ENCODE results near the gene FKBP1A.
A peak's percentile ranks its signal among the peaks of the same experiment; 100 is the strongest.

Gene FKBP1A

DNA sequence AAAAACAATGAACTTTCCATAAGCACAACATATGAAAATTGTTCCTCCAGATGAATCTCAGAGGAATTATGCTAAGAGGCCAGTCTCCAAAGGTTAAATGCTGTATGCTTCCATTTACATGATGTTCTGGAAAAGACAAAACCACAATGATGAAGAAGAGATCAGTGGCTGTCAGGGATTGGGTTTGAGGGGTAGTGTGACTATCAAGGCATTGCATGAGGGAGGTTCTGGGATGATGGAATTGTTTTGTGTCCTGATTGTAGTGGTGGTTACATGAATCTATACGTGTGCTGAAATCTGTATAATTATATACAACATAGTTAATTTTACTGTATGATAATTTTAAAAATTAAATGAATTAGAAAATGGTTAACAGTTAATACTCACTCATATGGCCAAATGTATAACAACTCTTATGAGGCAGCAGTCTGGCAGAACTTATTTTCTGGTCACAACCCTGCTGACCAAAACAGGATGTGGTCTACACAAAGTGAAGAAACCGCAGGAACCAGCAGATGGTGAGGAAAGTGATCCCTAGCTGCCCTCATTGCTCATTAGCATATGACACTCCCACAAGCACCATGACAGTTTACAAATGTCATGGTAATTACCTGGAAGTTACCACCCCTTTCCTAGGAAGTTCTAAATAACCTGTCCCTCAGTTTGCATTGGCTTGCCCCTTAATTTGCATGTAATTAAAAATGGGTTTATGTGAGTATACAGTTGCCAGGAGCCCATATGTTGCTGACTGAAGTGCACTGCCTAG, 41.9 kb upstream of the FKBP1A start:
- no peak overlapping the region for H3K9ac ChIP-seq (ENCODE audit: low read length)
- no peak overlapping the region for H3K23ac ChIP-seq (ENCODE audit: low read length)
- H3K4me1 ChIP-seq (ENCODE audit: control insufficient read depth in 1 of 2, insufficient read depth in 2 of 2, low read length in 2 of 2), result no peaks in the 10 kb centered on the region
- H3K18ac ChIP-seq (ENCODE audit: low read length), result no peak overlapping the region
- H4K91ac ChIP-seq (ENCODE audit: low read depth, low read length), result no peak overlapping the region
- no peak overlapping the region for H2AFZ ChIP-seq (ENCODE audit: insufficient read depth, low read length, poor library complexity)
- no peak overlapping the region for H2BK120ac ChIP-seq (ENCODE audit: insufficient read depth, low read length, poor library complexity)
- H4K12ac ChIP-seq (ENCODE audit: low read depth, low read length), result no peak overlapping the region
- peak; percentile 56 to 57 for DNase-seq
- no peaks in the 10 kb centered on the region for H3K79me2 ChIP-seq (ENCODE audit: control insufficient read depth, insufficient read depth, low read length, poor library complexity)
- H3K4me2 ChIP-seq (ENCODE audit: low read length), result no peak overlapping the region
- H3K27me3 ChIP-seq (ENCODE audit: insufficient read depth, low read length), result no peaks in the 10 kb centered on the region
- H3K27ac ChIP-seq (ENCODE audit: low read depth, low read length), result no peak overlapping the region
- H3K79me1 ChIP-seq (ENCODE audit: low read length), result no peaks in the 10 kb centered on the region
- no peaks in the 10 kb centered on the region for H3K36me3 ChIP-seq (ENCODE audit: control insufficient read depth in 1 of 2, insufficient read depth in 2 of 2, low read length in 2 of 2)
- no CpG with 5 or more reads among the region's 2 CpGs for WGBS (ENCODE audit: extremely low coverage, insufficient coverage, insufficient read length)
- H2BK5ac ChIP-seq (ENCODE audit: low read depth, low read length, poor library complexity), result no peak overlapping the region
- H3K14ac ChIP-seq (ENCODE audit: low read length), result no peak overlapping the region
- no peak overlapping the region for H3K4me3 ChIP-seq (ENCODE audit: low read depth, low read length)
- no peak overlapping the region for H2AK5ac ChIP-seq (ENCODE audit: low read length)
- H2BK12ac ChIP-seq (ENCODE audit: low read length), result no peak overlapping the region
- peaks cover 4% of the 10 kb centered on the region for H3K9me3 ChIP-seq (ENCODE audit: insufficient read depth, low read depth, low read length)
- no peak overlapping the region for H3K4ac ChIP-seq (ENCODE audit: low read depth, low read length)
- no peak overlapping the region for H4K8ac ChIP-seq (ENCODE audit: low read depth, low read length)

DNA sequence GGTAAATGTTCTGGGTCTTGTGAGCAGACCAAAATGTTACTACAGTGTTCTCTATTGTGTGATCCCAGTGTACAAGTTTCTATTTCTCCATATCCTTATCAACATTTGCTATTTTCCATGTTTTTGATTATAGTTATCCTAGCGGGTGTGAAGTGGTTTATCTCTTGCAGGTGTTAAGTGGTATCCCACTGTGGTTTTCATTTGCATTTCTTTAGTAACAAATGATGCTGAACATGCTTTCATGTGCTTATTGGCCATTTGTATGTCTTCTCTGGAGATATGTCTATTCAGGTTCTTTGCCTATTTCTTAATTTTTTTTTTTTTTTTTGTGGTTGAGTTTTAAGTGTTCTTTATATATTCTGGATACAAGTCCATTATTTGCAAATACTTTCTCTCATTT, 38.3 kb upstream of the FKBP1A start:
- Histone ChIP-seq H2BK12ac (ENCODE audit: low read length) (no peak overlapping the region), H3K9ac (ENCODE audit: low read length) (no peak overlapping the region), H4K91ac (ENCODE audit: low read depth, low read length) (no peak overlapping the region), H3K27ac (ENCODE audit: low read depth, low read length) (no peak overlapping the region), H3K4ac (ENCODE audit: low read depth, low read length) (no peak overlapping the region), H4K8ac (ENCODE audit: low read depth, low read length) (no peak overlapping the region), H3K14ac (ENCODE audit: low read length) (no peak overlapping the region), H3K23ac (ENCODE audit: low read length) (no peak overlapping the region), H3K79me2 (ENCODE audit: control insufficient read depth, insufficient read depth, low read length, poor library complexity) (no peaks in the 10 kb centered on the region), H3K79me1 (ENCODE audit: low read length) (no peaks in the 10 kb centered on the region), H2AK5ac (ENCODE audit: low read length) (no peak overlapping the region), H2BK5ac (ENCODE audit: low read depth, low read length, poor library complexity) (no peak overlapping the region), H3K4me1 (ENCODE audit: control insufficient read depth in 1 of 2, insufficient read depth in 2 of 2, low read length in 2 of 2) (no peaks in the 10 kb centered on the region), H3K36me3 (ENCODE audit: control insufficient read depth in 1 of 2, insufficient read depth in 2 of 2, low read length in 2 of 2) (no peaks in the 10 kb centered on the region), H3K9me3 (ENCODE audit: insufficient read depth, low read depth, low read length) (peaks cover 2% of the 10 kb centered on the region), H2BK120ac (ENCODE audit: insufficient read depth, low read length, poor library complexity) (no peak overlapping the region), H2AFZ (ENCODE audit: insufficient read depth, low read length, poor library complexity) (no peak overlapping the region), H3K4me2 (ENCODE audit: low read length) (no peak overlapping the region), H3K4me3 (ENCODE audit: low read depth, low read length) (no peak overlapping the region), H3K27me3 (ENCODE audit: insufficient read depth, low read length) (no peaks in the 10 kb centered on the region), H3K18ac (ENCODE audit: low read length) (no peak overlapping the region), H4K12ac (ENCODE audit: low read depth, low read length) (no peak overlapping the region)
- no peak for DNase-seq
- no CpG with 5 or more reads among the region's 1 CpG for WGBS (ENCODE audit: extremely low coverage, insufficient coverage, insufficient read length)

DNA sequence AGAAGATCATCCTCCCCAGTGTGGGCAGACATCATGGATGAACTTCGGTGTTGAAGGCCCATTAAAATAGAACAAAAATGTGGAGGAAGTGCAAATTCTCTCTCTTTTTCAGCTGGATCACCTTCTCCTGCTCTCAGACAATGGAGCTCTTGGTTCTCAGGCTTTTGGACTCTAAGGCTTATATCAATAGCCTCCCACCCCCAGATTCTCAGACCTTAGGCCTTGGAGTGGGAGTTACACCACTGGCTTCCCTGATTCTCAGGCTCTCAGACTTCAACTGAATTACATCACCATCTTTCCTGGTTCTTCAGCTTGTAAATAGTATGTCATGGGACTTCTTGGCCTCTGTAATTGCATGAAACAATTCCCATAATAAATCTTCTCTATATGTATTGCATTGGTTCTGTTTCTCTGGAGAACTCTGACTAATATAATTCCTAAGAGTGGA, 37.2 kb upstream of the FKBP1A start:
- Histone ChIP-seq H2BK120ac (ENCODE audit: insufficient read depth, low read length, poor library complexity) (no peak overlapping the region), H2BK5ac (ENCODE audit: low read depth, low read length, poor library complexity) (no peak overlapping the region), H3K36me3 (ENCODE audit: control insufficient read depth in 1 of 2, insufficient read depth in 2 of 2, low read length in 2 of 2) (no peaks in the 10 kb centered on the region), H3K79me2 (ENCODE audit: control insufficient read depth, insufficient read depth, low read length, poor library complexity) (no peaks in the 10 kb centered on the region), H3K23ac (ENCODE audit: low read length) (no peak overlapping the region), H4K8ac (ENCODE audit: low read depth, low read length) (no peak overlapping the region), H3K4me2 (ENCODE audit: low read length) (no peak overlapping the region), H3K4me1 (ENCODE audit: control insufficient read depth in 1 of 2, insufficient read depth in 2 of 2, low read length in 2 of 2) (no peaks in the 10 kb centered on the region), H3K27ac (ENCODE audit: low read depth, low read length) (no peak overlapping the region), H2BK12ac (ENCODE audit: low read length) (no peak overlapping the region), H2AK5ac (ENCODE audit: low read length) (no peak overlapping the region), H2AFZ (ENCODE audit: insufficient read depth, low read length, poor library complexity) (no peak overlapping the region), H3K18ac (ENCODE audit: low read length) (no peak overlapping the region), H4K12ac (ENCODE audit: low read depth, low read length) (no peak overlapping the region), H3K9ac (ENCODE audit: low read length) (no peak overlapping the region), H4K91ac (ENCODE audit: low read depth, low read length) (no peak overlapping the region), H3K14ac (ENCODE audit: low read length) (no peak overlapping the region), H3K4ac (ENCODE audit: low read depth, low read length) (no peak overlapping the region), H3K9me3 (ENCODE audit: insufficient read depth, low read depth, low read length) (peaks cover 2% of the 10 kb centered on the region), H3K27me3 (ENCODE audit: insufficient read depth, low read length) (no peaks in the 10 kb centered on the region), H3K79me1 (ENCODE audit: low read length) (no peaks in the 10 kb centered on the region), H3K4me3 (ENCODE audit: low read depth, low read length) (no peak overlapping the region)
- WGBS (ENCODE audit: extremely low coverage, insufficient coverage, insufficient read length), result no CpG with 5 or more reads among the region's 1 CpG
- DNase-seq, result no peak

DNA sequence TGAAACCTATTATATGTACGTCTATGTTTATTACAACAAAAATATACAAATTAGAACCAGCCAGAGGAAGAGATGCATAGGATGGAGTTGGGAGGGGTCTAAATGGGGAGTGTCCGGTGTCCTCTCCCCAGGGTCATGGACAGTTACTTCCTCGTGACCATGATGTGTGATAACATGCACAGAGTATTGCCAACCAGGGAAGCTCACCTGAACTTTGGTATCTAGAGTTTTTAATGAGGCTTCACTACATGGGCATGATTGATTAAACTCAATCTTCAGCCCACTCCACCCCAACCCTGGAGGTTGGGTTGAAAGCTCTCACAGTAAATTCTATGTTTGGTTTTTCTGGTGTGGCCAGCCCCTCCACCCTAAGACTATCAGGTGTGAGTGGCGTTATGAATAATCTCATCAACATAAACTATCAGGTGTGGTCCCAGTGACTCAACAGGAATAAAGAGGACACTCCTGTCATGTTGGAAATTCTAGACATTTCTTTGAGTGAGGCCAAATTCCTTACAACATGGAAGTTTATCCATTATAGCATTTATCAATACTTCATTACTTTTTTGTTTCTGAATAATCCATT, 36.4 kb upstream of the FKBP1A start:
- Histone ChIP-seq H3K9ac (ENCODE audit: low read length) (no peak overlapping the region), H3K36me3 (ENCODE audit: control insufficient read depth in 1 of 2, insufficient read depth in 2 of 2, low read length in 2 of 2) (no peaks in the 10 kb centered on the region), H3K79me2 (ENCODE audit: control insufficient read depth, insufficient read depth, low read length, poor library complexity) (no peaks in the 10 kb centered on the region), H2AFZ (ENCODE audit: insufficient read depth, low read length, poor library complexity) (no peak overlapping the region), H3K79me1 (ENCODE audit: low read length) (no peaks in the 10 kb centered on the region), H3K23ac (ENCODE audit: low read length) (no peak overlapping the region), H3K27me3 (ENCODE audit: insufficient read depth, low read length) (no peaks in the 10 kb centered on the region), H3K4ac (ENCODE audit: low read depth, low read length) (no peak overlapping the region), H4K8ac (ENCODE audit: low read depth, low read length) (no peak overlapping the region), H3K14ac (ENCODE audit: low read length) (no peak overlapping the region), H2BK120ac (ENCODE audit: insufficient read depth, low read length, poor library complexity) (no peak overlapping the region), H2BK12ac (ENCODE audit: low read length) (no peak overlapping the region), H2AK5ac (ENCODE audit: low read length) (no peak overlapping the region), H4K91ac (ENCODE audit: low read depth, low read length) (no peak overlapping the region), H3K4me1 (ENCODE audit: control insufficient read depth in 1 of 2, insufficient read depth in 2 of 2, low read length in 2 of 2) (no peaks in the 10 kb centered on the region), H3K4me2 (ENCODE audit: low read length) (no peak overlapping the region), H4K12ac (ENCODE audit: low read depth, low read length) (no peak overlapping the region), H2BK5ac (ENCODE audit: low read depth, low read length, poor library complexity) (no peak overlapping the region), H3K9me3 (ENCODE audit: insufficient read depth, low read depth, low read length) (peaks cover 2% of the 10 kb centered on the region), H3K18ac (ENCODE audit: low read length) (no peak overlapping the region), H3K4me3 (ENCODE audit: low read depth, low read length) (no peak overlapping the region), H3K27ac (ENCODE audit: low read depth, low read length) (no peak overlapping the region)
- DNase-seq, result no peak
- whole genome bisulfite sequencing (ENCODE audit: extremely low coverage, insufficient coverage, insufficient read length), result no CpG with 5 or more reads among the region's 4 CpGs
